Stimulated activated naive CD4-positive, alpha-beta T cell (primary cell): ENCODE measurements around the gene SLC16A13.
"Not testable (repeated sequence)": the region's sequence is repeated elsewhere in the genome, so short reads cannot be mapped to it uniquely, and the experiment has no call there.

Source experiments
- DNase-seq, 6 experiments: peaks; one replicate each; lab custom pipeline; 2025; lab: John Stamatoyannopoulos, UW

Gene SLC16A13

DNA sequence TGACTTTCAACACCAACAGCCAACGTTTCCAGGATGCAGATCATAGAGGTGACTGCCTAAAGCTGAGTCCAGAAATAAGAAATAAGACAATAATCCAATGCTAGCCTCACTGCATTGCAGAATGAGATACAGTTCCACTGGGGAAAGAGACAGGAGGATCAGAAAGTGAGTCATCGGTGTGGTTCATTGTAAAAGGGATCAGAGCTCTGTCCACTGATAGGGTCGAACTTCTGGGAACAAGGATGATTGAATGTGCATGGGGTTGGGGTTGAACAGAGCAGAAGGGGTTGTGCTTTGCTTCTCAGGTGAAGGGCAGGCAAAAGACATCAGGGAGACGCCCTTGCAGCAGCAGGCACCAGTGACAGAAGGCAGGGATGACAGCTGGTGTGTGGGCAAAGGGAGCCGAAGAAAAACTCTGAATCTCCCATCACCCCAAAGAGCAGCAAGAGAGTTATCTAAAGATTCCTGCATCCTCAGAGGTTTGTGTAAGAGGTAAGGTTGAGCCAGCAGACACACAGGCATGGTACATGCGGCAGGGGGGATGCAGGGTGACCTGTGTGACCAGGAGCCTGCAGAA lies 27.8 kb downstream of the SLC16A13 start:
- no peak for DNase-seq

DNA sequence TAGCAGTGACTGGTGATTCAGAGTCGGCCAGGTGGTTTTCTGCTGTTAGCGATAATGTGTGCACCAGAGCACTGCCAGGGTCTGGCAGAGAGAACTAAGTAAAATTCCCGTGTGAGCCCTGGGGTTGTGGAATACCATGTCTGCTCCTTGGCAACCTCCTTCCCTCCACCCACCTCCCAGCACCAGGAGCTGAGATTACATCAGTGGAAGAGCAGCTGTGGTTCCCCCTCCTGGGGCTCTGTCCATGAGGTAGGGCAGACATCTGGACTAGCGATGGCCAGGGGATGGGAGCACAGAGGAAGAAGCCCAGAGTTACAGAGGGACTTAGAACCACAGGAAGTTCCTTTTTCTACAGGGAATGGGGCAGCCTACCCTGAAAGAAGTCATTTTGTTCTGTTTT lies 28.4 kb downstream of the SLC16A13 start:
- DNase-seq = no peak

DNA sequence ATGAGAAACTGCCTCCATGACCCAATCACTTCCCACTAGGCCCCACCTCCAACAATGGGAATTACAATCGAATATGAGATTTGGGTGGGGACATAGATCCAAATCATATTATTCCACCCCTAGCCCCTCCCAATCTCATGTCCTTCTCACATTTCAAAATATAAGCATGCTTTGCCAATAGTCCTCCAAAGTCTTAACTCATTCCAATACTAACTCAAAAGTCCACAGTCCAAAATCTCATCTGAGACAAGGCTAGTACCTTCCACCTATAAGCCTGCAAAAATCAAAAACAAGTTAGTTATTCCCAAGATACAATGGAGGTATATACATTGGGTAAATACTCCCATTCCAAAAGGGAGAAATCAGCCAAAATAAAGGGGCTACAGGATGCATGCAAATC lies 31.4 kb downstream of the SLC16A13 start:
- DNase-seq = no peak

DNA sequence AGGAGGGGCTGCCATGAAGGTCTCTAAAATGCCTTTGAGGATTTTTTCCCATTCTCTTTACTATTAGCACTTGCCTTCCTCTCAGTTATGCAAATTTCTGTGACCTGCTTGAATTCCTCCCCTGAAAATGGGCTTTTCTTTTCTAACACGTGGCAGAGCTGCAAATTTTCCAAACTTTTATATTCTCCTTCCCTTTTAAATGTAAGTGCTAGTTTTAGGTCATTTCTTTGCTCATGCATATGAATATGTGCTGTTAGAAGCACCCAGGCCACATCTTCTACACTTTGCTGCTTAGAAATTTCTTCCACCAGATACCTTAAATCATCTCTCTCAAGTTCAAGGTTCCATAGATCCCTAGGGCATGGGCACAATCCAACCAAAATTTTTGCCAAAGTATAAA lies 32.5 kb downstream of the SLC16A13 start:
- DNase-seq = no peak

DNA sequence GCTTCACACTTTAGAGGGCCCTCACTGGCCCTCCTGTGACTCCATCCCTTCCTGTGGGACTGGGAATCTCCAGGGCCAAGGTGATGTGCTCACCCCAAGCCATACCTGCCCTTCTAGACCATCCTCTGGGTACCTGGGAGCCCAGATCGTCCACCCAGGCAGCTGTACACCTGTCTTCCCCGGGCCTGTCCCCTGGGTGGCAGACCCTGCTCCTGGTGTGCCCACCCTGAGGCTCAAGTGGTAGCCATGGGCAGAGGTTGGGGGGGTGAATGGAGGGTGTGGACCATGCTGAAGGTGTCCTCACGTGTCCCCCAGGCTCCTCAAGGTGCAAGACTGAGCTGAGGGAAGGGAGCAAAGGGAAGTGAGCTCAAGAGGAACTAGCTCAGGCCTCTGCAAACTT lies 34.9 kb downstream of the SLC16A13 start:
- no peak for DNase-seq

DNA sequence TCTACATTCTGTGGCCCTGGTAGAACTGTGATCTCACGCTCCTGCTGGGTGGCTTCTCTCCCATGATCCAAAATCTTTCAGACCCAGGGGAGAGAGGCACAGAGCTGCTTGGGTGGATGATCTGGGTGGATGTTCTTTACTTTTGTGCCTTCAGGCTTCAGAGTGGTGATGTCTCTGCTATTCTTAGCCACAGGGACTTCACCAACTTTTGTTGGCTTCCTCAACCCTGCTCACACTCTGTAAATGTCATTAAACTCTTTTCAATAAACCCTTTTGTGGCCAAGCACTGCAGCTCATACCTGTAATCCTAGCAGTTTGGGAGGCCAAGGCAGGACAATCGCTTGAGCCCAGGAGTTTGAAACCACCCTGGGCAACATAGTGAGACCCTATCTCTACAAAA lies 36.6 kb downstream of the SLC16A13 start:
- DNase-seq = no peak

DNA sequence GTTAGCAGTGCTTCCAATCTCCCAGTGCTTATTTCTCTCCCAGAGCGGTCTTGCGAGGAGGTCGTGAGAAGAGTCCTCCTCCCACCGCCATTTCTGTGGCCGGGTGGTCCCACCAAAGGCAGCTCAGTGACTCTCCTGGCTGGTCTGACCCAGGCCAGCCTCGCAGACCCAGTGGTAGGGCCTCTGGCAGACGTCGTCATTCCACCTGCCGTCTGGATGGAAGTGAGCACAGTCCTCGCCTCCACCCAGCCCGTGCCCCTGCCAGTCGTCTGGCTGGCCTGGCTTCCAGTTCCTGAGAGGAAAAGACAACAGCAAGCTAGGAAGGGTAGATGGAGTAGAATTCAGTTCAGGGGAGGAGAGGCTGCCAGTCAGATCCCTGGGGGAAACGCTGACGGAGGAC lies 39.1 kb downstream of the SLC16A13 start:
- no peak for DNase-seq

DNA sequence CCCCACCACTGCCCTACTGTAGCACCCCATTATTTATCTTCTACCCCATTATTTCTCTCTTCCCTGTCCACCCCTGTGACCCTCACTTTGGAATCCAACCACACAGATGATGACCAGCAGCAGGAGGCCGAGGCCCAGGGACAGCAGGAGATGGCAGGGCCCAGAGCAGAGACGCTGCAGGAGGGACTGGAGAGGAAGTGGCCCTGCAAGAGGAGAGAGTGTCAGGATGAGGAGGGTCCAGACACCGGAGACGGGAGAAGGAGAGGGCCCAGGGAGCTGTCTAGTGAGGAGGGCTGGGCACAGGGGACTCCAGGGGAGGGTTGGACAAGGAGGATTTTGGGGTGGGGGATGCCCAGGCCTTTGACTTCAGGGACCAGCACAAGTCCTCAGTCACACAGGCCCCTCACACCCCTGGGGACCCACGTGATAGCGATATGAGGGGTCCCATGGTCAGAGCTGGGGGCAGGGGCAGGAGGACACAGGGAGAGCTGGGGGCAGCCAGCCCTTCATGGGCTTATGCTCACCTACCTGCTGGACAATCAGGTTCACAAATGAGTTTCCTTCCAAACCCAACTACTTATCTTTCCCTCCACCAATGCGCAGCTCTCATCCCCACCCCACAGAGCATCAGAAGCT lies 42.2 kb downstream of the SLC16A13 start:
- no peak for DNase-seq

DNA sequence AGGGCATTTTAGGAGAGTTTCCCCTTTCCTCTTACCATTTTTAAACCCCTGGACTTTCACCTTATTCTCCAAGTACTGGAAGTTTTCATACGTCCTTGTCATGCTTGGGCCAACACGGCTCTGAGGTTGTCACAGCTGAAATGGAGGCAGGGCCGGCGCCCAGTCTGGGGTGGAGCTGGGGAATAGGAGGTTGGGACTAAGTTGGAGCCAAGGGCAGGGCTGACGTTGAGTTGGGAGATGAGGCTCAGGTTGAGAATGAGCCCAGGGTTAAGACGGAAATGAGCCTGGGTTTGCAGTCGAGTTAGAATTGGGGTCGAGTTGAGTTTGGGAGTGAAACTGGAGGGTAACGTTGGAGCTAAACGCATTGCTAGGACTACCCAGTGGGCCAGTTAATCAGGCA lies 42.9 kb downstream of the SLC16A13 start:
- no peak for DNase-seq

DNA sequence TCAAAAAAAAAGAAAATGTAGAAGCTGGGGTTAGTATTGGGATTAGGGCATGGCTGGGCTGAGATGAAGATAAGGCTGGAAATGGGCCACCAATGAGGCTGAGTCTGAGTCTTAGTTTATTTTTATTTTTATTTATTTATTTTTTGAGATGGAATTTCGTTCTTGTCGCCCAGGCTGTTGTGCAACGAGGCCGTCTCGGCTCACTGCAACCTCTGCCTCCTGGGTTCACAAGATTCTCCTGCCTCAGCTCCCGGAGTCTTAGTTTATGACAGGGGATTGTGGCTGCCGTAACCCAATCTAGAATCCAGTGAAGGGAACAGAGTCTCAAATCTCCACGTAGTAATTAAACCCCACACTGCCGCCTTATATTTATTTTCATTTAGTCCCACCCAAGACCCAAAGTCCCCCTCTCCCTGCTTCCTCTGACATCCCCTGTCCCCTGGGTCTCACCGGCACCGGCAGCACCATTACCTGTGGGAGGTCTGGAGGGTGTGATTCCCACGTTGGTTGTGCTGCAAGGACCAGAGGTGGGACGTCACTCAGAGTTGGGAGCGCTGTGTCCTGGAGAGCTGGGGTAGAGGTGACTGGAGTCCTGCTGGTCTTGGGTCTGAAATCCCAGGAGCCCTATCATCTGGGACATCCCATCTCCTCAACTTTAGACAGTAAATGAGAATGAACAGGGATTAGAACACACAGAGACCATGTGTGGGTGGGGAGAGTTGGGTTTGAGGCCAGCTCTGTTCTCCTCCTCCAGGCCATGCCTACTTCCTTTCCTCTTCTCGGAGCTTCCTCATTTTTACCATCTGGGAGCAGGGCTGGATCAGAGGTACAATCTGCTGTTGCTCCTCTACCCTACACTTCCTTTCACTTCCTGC lies 44.0 kb downstream of the SLC16A13 start, which contains the start of gene CLEC10A:
Gene CLEC10A (minus strand): TSS at position 671 of the 875 bp plus-strand sequence. CDS start 1,439 bp downstream, outside the sequence.
- no peak for DNase-seq

DNA sequence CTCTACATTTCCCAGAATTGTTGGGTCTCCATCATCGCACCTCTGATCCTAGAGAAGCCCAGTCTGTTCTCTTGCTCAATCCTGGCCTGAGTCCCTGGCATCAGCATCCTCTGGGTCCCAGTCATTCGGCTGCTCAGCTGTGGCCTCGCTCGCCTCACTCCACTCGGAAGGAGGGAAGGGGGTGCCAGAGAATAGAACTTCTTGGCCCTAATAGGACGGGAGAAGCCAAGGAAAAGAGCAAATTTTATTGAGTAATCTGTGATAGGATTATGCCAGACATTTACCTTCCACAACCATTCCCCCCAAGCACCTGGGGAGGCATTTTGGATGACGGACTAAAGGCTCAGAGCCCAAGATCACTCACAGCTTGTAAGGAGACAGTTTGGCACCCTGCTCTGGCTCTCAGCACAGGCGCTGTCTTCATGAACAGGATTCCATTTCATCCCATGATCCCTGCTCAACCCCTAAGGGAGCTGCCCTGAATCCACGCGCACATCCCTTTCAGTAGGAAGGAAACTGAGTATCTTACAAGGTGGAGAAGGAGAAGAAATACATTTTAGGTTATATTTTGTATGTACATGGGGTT lies 44.7 kb downstream of the SLC16A13 start:
- DNase-seq = no peak

DNA sequence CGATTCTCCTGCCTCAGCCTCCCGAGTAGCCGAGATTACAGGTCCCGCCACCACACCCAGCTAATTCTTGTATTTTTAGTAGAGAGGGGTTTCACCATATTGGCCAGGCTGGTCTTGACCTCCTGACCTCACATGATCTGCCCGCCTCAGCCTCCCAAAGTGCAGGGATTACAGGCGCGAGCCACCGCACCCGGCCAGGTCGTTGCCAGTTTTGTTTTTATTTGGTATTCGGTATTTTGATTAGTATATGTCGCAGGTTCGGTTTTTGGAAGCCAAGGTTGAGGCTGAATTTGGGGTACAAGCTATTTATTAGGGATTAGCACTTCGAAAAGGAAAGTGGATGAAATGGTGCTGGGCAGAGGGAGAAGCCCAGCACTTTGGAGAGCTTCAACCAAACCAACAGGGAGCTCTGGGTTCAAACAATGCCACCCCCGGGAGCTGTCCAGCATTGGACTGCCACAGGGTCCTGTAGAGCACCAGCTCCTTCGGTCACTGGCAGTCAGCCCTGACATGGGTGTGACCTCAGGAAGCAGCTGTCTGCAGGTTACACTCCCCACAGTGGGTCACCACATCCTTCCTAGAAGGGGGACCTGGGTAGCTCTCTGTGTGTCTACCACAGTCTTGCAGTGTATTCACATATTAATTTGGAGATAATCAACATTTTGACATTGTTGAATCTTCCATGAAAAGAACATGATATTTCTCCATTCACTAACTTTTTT lies 45.7 kb downstream of the SLC16A13 start:
- DNase-seq = no peak

DNA sequence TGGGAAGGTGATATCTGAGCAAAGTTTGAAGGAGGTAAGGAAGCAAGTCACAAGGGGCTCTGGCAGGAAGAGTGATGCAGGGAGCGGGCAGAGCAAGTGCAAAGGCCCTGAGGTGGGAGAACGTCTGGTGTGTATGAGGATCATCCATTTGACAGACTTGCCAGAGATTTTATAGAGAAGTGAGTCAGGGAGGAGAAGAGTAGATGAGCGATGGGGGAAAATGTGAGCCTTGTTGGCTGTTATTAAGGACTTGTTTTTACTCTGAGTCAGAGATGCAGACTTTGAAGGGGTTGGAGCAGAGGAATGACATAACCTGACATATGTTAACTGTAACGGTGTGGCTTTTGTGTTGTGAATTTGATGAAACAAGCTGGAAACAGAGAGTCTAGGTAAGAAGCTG lies 47.8 kb downstream of the SLC16A13 start:
- no peak for DNase-seq

DNA sequence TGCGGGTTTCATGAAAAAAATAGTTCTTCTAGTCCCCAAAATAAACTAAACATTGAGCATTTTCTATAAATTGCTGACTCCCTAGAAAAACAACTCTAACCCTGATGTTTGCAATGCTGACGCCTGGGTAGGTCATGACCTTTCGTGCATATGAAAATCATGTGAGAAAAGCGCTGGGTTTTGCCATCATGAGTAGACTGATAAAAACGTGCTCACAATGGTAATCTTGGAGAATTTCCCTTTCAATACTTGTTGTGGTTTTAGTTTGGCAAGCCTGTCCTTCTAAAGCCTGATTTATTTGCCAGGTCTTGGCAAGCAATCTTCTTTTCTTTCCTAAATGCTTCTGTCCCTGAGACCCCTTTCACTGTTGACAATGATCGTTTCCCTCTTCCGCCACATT lies 48.3 kb downstream of the SLC16A13 start:
- no peak for DNase-seq

DNA sequence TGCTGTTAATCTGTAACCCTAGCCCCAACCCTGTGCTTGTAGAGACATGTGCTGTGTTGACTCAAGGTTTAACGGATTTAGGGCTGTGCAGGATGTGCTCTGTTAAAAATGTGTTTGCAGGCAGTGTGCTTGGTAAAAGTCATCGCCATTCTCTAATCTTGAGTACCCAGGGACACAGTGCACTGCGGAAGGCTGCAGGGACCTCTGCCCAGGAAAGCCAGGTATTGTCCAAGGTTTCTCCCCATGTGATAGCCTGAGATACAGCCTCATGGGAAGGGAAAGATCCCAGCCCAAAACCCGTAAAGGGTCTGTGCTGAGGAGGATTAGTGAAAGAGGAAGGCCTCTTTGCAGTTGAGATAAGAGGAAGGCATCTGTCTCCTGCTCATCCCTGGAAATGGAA lies 52.6 kb downstream of the SLC16A13 start:
- not testable (repeated sequence) for DNase-seq

DNA sequence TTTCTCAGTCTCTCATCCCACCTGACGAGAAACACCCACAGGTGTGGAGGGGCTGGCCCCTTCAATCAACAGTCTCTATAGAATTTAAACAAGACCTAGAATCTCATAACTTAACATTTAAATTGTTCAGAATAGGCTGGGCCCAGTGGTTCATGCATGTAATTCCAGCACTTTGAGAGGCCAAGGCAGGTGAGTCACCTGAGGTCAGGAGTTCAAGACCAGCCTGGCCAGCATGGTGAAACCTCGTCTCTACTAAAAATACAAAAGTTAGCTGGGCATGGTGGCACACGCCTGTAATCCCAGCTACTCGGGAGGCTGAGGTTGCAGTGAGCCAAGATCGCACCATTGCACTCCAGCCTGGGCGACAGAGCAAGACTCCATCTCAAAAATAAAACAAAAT lies 53.8 kb downstream of the SLC16A13 start:
- DNase-seq = not testable (repeated sequence)
